Right lobe of liver (tissue), 4 donors: Measurements from ENCODE around the gene LGMN.

Experiments used
- POLR2A ChIP-seq: fragments of 450-650 bp; IDR thresholded peaks from one replicate; pipeline ENCODE4 v1.6.1; 2017; ENCODE audit warnings: antibody characterized with exemption, mild to moderate bottlenecking
- TF ChIP-seq, protein P1 (sequence below), 4 donors: fragments of 200-600 bp in 3 of 4; fragments of 450-650 bp in 1 of 4; IDR thresholded peaks; one replicate each; pipeline versions ENCODE4 v1.5.1 to v1.8.0; 2016 to 2022; ENCODE audit warnings: antibody characterized with exemption in 4 of 4, mild to moderate bottlenecking in 2 of 4
- donor health status: DM: no; HTN: no; CAD: no.
- donor health status: DM: no; HTN: no; CAD: no.
- donor health status: DM: no; HTN: yes; CAD: no.

DNA sequence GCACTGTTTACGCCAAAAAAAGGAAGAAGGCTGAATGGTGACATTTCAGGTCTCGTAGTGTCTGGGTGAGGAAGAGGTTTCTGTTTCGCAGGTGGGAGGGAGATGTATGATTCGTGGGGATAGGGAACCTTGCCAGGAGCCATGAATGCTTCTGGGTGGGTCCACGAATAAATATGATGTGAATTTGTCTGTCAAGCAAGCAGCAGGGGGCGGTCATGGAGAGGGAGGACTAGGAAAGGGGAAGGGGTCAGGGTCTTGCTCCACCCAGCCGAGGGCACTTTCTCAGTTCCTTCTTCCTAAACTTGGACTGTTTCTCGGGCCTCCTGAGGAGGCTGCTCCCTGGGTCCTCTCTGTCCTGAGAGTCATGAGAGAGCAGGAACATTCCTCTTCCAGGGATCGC lies 72.5 kb downstream of the LGMN start:
- TF ChIP-seq, protein P1, sequence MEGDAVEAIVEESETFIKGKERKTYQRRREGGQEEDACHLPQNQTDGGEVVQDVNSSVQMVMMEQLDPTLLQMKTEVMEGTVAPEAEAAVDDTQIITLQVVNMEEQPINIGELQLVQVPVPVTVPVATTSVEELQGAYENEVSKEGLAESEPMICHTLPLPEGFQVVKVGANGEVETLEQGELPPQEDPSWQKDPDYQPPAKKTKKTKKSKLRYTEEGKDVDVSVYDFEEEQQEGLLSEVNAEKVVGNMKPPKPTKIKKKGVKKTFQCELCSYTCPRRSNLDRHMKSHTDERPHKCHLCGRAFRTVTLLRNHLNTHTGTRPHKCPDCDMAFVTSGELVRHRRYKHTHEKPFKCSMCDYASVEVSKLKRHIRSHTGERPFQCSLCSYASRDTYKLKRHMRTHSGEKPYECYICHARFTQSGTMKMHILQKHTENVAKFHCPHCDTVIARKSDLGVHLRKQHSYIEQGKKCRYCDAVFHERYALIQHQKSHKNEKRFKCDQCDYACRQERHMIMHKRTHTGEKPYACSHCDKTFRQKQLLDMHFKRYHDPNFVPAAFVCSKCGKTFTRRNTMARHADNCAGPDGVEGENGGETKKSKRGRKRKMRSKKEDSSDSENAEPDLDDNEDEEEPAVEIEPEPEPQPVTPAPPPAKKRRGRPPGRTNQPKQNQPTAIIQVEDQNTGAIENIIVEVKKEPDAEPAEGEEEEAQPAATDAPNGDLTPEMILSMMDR (IDR thresholded peaks at IDR 0.05) = no peak
- TF ChIP-seq POLR2A = no peak
